ENCODE measurements around the gene SYP. TPM values are rescaled to one million over a fixed set of nuclear protein-coding genes. Genes with fewer than 3 reads are reported as not detected.

Gene SYP
- polyA plus RNA-seq, 1 experiment: 0.07 TPM

DNA sequence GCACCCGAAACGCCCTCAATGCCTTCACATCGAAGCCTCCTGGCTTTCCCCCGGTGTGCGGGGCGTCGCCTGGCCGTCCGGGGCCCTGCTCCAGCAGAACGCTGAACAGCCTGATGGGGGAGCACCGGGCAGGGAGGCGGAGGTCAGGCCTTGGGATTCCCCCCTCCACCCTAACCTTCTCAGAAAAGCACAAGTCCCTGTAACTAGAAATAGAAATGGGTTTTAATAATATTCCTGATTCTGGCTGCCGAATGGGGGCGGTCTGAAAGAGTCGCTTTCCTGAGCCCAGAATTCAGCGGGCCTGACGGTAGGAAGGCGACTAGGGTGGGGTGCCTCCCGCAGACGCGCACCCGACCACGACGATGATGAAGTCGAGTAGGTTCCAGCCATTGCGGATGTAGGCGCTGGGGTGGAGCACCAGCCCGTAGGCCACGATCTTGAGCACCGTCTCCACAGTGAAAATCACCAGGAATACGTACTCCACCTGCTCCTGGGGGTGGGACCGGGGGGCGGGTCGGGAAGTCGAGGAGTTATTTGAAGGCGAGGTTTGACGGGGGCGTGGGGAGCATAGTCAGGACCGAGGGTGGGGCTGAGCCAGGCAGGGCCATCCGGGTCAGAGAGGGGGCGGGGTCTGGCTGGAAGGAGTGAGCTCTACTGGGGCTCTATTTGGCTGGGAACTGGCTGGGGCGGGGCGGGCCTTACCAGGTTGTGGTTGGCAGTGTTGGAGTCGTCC, 30.7 kb upstream of the SYP start:
- no peak for DNase-seq (ENCODE audit: low read depth)
- ChIA-PET POLR2A (no interaction called here), CTCF (no interaction called here)
- H3K4me3 ChIP-seq (ENCODE audit: low read depth, low read length): no peak overlapping the region
- no peaks in the 10 kb centered on the region for H3K36me3 ChIP-seq (ENCODE audit: control insufficient read depth, insufficient read depth, low read length)
- TF ChIP-seq CTCF (IDR thresholded peaks at IDR 0.05; ENCODE audit: insufficient read depth, low read depth, low read length): peak; percentile 20
- no peaks in the 10 kb centered on the region for H3K27me3 ChIP-seq (ENCODE audit: control insufficient read depth, insufficient read depth, low read length)

DNA sequence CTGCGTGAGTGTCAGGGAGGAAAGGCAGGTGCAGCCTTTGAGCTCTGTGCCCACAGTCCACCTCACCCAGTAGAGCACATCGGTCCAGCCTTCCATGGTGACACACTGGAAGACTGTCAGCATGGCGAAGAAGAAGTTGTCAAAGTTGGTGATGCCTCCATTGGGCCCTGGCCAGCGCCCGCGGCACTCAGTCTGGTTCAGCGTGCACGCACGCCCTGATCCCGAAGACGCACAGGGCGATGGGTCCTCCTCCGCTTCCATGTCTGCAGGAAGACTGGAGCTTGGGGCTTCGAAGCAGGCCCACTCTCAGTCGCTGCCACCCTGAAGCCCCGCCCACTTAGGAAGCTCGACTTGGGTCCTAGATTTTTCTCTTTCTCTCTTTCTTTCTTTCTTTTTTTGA, 28.2 kb upstream of the SYP start:
- CTCF ChIA-PET: no interaction called here
- TF ChIP-seq CTCF (IDR thresholded peaks at IDR 0.05; ENCODE audit: insufficient read depth, low read depth, low read length): no peak
- Histone ChIP-seq H3K4me3 (ENCODE audit: low read depth, low read length) (no peak overlapping the region), H3K27me3 (ENCODE audit: control insufficient read depth, insufficient read depth, low read length) (no peaks in the 10 kb centered on the region), H3K36me3 (ENCODE audit: control insufficient read depth, insufficient read depth, low read length) (no peaks in the 10 kb centered on the region)
- no peak for DNase-seq (ENCODE audit: low read depth)
- POLR2A ChIA-PET: no interaction called here

- DNase-seq (ENCODE audit: low read depth): no peak
- ChIA-PET CTCF (no interaction called here), POLR2A (no interaction called here)
- Histone ChIP-seq H3K4me3 (ENCODE audit: low read depth, low read length) (no peak overlapping the region), H3K27me3 (ENCODE audit: control insufficient read depth, insufficient read depth, low read length) (no peaks in the 10 kb centered on the region), H3K36me3 (ENCODE audit: control insufficient read depth, insufficient read depth, low read length) (no peaks in the 10 kb centered on the region)
- TF ChIP-seq CTCF (IDR thresholded peaks at IDR 0.05; ENCODE audit: insufficient read depth, low read depth, low read length): no peak
Measured at GRCh38 chrX:49227726-49228125, 27.7 kb upstream of the SYP start.

- ChIA-PET POLR2A (no interaction called here), CTCF (no interaction called here)
- no peaks in the 10 kb centered on the region for H3K36me3 ChIP-seq (ENCODE audit: control insufficient read depth, insufficient read depth, low read length)
- TF ChIP-seq CTCF (IDR thresholded peaks at IDR 0.05; ENCODE audit: insufficient read depth, low read depth, low read length): no peak
- H3K4me3 ChIP-seq (ENCODE audit: low read depth, low read length): no peak overlapping the region
- DNase-seq (ENCODE audit: low read depth): no peak
- no peaks in the 10 kb centered on the region for H3K27me3 ChIP-seq (ENCODE audit: control insufficient read depth, insufficient read depth, low read length)
Measured at GRCh38 chrX:49226946-49227345, 27.0 kb upstream of the SYP start.

- no peak for DNase-seq (ENCODE audit: low read depth)
- POLR2A ChIA-PET: no interaction called here
- Histone ChIP-seq H3K36me3 (ENCODE audit: control insufficient read depth, insufficient read depth, low read length) (no peaks in the 10 kb centered on the region), H3K27me3 (ENCODE audit: control insufficient read depth, insufficient read depth, low read length) (no peaks in the 10 kb centered on the region), H3K4me3 (ENCODE audit: low read depth, low read length) (no peak overlapping the region)
- CTCF ChIA-PET: interaction anchor here (0.7 kb wide), 1 partner anchor 1515 kb away, joined by 3 read pairs; no protein-coding TSS in a partner anchor
- no peak for TF ChIP-seq CTCF (IDR thresholded peaks at IDR 0.05; ENCODE audit: insufficient read depth, low read depth, low read length)
Measured at GRCh38 chrX:49225858-49226257, 25.9 kb upstream of the SYP start.

All from BJ (cell line).